ENCODE results near the gene PTPRD.

DNA sequence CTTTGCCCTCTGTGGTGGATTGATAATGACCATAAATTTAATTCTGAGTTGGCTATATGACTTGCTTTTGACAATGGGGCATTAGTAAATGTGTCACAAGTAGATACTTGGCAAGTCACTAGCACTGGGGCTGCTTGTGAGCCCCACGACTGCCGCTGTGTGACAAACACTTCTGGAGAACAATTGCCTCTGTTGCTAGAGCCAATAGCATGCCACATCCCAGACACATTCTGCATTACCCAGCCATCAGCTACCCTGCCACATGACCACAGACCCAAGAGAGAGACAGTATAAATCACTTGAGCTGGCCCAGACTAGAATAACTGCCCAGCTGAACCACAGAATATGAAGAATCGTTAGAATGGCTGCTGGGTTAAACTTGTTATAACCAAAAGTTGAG lies 2060.1 kb downstream of the PTPRD start:
- no peak for TF ChIP-seq CTCF (IDR thresholded peaks at IDR 0.05; ENCODE audit: insufficient read depth, low read length, poor library complexity, severe bottlenecking)
- no peak for TF ChIP-seq EZH2phosphoT487 (conservative IDR thresholded peaks at IDR 0.05; ENCODE audit: low read length)
